Measurements from ENCODE around the gene SNRNP40. TPM values are rescaled to one million over a fixed set of nuclear protein-coding genes. Genes with fewer than 3 reads are reported as not detected.
"Not testable (repeated sequence)": the region's sequence is repeated elsewhere in the genome, so short reads cannot be mapped to it uniquely, and the experiment has no call there.

SNRNP40 gene
- polyA plus RNA-seq, 3 donors, result 66.8 to 76.8 (median 73.1) TPM

- no peak for DNase-seq (ENCODE audit: low read depth in 3 of 3, low spot score in 2 of 3)
Measured at GRCh38 chr1:31289021-31289420, 7.6 kb downstream of the SNRNP40 start.

GRCh38 chr1:31287791-31288190 is 8.8 kb downstream of the SNRNP40 start:
- not testable (repeated sequence) for DNase-seq (ENCODE audit: low read depth in 3 of 3, low spot score in 2 of 3)

DNA sequence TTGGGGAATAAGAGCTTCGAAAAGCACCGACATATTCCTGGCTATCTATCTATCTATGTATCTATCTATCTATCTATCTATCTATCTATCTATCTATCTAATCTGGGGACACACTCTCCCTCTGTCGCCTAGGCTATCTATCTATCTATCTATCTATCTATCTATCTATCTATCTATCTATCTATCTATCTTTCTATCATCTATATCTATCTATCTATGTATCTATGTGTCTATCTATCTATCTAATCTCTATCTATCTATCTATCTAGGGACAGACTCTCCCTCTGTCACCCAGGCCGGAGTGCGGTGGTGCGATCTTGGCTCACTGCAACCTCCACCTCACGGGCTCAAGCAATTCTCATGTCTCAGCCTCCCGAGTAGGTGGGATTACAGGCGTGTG is 14.2 kb downstream of the SNRNP40 start:
- DNase-seq (ENCODE audit: low read depth in 3 of 3, low spot score in 2 of 3), result not testable (repeated sequence)

GRCh38 chr1:31273619-31274018 is 23.0 kb downstream of the SNRNP40 start:
- DNase-seq (ENCODE audit: low read depth in 3 of 3, low spot score in 2 of 3), result no peak

DNA sequence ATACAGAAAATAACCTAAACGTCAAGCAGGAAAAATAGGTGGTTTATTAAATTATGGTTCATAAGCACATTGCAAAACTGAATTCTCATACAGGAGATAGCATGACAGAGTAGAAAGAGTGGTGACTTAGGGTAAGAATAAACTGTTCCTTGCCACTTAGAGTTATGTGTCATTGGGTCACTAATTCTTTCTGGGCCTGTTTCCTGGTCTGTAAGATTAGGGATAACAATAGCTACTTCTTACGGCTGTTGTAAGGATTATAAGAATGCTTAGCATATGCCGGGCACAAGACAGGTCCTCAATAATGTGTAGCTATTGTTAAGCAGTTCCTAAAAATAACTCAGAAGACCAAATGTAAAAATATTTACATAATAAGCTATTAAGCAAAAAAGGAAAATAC is 24.2 kb downstream of the SNRNP40 start:
- no peak for DNase-seq (ENCODE audit: low read depth in 3 of 3, low spot score in 2 of 3)

DNA sequence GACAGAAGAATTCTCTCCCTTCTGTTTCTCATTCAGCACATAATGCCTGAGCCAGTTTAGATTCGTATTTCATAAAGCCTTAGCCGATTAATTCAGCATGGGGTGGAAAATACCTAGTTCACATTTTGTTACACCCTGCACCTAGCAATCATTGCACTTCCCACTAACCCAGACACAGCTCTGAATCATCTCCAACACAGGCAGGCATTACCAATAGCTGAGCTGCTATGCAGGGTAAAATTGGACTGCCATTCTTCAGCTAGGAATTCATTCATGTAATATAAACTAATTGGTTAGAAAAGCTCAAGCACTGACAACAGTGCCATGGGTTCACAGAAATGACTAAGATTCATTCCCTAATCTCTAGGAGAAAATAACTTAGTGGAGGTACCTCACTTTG is 30.0 kb downstream of the SNRNP40 start:
- DNase-seq (ENCODE audit: low read depth in 3 of 3, low spot score in 2 of 3), result no peak

- no peak for DNase-seq (ENCODE audit: low read depth in 3 of 3, low spot score in 2 of 3)
Measured at GRCh38 chr1:31264790-31265386, 31.7 kb downstream of the SNRNP40 start.

GRCh38 chr1:31263408-31263807 is 33.2 kb downstream of the SNRNP40 start:
- DNase-seq (ENCODE audit: low read depth in 3 of 3, low spot score in 2 of 3), result no peak

DNA sequence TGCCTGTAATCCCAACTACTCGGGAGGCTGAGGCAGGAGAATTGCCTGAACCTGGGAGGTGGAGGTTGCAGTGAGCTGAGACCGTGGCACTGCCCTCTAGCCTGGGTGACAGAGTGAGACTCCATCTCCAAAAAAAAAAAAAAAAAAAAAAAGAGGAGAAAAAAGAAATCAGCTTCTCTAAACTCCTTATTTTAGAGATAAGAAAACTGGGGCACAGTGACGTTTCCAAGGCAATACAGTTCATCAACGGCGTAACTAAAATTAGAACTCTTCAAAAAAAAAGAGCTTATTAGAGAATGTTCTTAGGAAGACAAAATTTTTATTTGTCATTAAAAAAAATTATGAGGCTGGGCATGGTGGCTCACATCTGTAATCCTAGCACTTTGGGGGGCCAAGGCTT is 34.2 kb downstream of the SNRNP40 start:
- DNase-seq (ENCODE audit: low read depth in 3 of 3, low spot score in 2 of 3), result not testable (repeated sequence)

DNA sequence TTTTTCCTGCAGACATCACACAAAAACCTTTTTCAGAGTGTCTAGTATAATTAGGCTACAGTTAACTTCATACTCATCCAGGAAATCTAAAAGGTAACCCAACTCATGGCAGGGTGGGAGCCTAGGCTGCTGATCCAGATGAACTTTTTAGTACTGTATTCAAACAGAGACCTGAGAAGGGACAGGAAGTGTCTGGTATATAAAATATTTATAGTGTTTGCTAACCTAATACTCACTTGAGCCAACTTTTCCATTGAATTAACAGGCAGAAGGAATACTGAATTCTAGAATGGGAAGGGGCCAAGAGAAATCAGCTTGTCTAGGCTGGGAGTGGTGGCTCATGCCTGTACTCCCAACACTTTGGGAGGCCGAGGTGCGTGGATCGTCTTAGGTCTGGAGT is 34.7 kb downstream of the SNRNP40 start:
- no peak for DNase-seq (ENCODE audit: low read depth in 3 of 3, low spot score in 2 of 3)

GRCh38 chr1:31259746-31260145 is 36.8 kb downstream of the SNRNP40 start:
- DNase-seq (ENCODE audit: low read depth in 3 of 3, low spot score in 2 of 3), result no peak

GRCh38 chr1:31258581-31258980 is 38.0 kb downstream of the SNRNP40 start:
- DNase-seq (ENCODE audit: low read depth in 3 of 3, low spot score in 2 of 3), result no peak

DNA sequence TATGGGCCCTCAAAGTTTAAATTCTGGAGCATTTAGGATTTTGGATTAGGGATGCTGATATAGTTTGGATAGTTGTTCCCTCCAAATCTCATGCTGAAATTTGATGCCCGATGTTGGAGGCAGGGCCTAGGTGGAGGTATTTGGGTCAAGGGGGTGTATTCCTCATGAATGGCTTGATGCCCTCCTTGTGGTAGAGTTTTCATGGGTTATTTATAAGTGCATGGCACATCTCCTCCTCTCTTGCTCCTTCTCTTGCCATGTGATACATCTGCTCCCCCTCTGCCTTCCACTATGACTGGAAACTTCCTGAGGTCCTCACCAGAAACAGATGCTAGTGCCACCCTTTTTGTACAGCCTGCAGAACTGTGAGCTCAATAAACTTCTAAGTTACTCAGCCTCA is 39.4 kb downstream of the SNRNP40 start:
- DNase-seq (ENCODE audit: low read depth in 3 of 3, low spot score in 2 of 3), result no peak

DNA sequence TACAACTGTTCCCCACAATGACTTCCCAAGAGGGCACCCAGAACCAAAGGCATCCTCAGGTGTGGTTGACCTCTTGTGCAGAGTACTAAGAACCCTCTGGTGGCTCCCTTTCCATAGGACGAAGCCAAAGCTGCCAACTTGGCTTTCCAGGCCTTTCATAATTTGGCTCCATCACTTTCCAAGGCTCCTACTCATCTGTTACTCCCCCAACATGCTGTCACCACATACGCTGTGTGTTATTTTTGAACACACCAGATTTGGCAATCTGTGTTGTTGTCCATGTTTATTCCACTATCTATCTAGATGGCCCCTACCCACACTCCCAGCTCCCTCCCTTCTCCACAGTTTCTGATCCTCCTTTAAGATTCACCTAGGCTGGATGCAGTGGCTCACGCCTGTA is 46.7 kb downstream of the SNRNP40 start:
- no peak for DNase-seq (ENCODE audit: low read depth in 3 of 3, low spot score in 2 of 3)

DNA sequence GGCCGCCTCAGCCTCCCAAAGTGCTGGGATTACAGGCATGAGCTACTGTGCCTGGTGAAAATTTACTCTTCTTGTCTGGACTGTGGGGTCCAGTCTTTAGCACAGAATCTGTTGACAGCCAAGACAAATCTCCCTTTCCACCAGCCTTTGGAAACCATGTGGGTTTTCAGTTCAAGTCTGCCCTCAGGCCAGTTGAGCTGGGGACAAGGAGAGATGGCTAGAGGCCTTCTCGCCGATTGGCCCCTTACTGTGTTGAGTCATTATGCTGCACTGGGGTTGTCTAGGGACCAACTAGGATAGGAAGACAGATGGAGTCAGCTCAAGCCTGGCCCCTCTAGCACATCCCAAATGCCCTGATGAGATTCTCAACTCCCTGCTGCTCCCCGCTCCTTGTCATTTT is 48.3 kb downstream of the SNRNP40 start:
- DNase-seq (ENCODE audit: low read depth in 3 of 3, low spot score in 2 of 3), result no peak

DNA sequence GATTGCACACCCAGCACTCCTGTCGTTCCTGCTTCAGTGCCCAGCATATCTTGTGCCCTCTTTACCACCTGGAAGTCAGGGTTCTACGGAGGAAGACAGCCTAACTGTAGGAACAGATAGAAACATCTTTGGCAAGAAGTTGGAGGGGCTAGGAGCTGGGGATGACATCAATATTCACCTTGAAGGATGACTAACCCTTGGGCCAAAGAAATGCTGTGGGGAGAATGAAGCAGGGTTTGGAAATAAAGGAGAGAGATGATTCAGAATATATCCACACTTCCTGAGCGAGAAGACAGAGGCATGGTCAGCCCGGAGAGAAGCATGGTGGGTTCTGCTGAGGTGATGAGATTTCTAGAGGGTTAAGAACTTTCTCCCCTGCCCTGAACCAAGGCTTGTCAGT is 52.3 kb downstream of the SNRNP40 start:
- no peak for DNase-seq (ENCODE audit: low read depth in 3 of 3, low spot score in 2 of 3)

GRCh38 chr1:31243501-31244286 is 52.9 kb downstream of the SNRNP40 start:
- DNase-seq (ENCODE audit: low read depth in 3 of 3, low spot score in 2 of 3), result no peak

- DNase-seq (ENCODE audit: low read depth in 3 of 3, low spot score in 2 of 3), result no peak
Measured at GRCh38 chr1:31241321-31241720, 55.3 kb downstream of the SNRNP40 start.

DNA sequence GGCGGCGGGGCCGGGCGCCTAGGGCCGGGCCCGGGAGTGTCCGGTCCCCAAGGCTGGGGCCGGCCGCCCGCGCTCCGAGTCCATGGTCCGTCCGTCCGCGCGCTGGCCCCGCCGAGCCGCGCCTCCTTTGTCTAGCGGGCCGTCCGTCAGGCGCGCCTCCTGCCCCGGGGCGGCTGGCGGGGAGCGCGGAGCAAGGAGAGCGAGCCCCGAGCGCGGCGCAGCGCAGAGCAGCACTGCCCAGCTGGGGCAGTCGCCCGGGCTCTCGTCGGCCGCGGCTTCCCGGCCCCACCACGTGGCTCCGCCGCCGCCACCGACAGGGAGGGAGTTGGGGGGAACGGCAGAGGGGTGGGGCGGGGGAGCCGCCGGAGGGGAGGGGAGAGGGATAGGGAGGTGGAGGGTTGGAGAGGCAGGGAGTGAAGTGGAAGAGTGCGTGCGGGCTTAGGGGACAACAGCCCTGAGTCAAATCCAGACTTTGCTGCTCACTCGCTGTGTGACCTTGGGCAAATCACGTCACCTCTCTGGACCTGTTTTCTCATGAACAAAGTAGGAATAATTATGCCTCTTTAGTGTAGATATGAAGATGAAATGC is 56.8 kb downstream of the SNRNP40 start, which contains the start of gene NKAIN1:
Gene NKAIN1, minus strand, starts transcription at position 235 of the 589 bp plus-strand sequence. CDS start 340 bp downstream, outside the sequence.
- no peak for DNase-seq (ENCODE audit: low read depth in 3 of 3, low spot score in 2 of 3)

DNA sequence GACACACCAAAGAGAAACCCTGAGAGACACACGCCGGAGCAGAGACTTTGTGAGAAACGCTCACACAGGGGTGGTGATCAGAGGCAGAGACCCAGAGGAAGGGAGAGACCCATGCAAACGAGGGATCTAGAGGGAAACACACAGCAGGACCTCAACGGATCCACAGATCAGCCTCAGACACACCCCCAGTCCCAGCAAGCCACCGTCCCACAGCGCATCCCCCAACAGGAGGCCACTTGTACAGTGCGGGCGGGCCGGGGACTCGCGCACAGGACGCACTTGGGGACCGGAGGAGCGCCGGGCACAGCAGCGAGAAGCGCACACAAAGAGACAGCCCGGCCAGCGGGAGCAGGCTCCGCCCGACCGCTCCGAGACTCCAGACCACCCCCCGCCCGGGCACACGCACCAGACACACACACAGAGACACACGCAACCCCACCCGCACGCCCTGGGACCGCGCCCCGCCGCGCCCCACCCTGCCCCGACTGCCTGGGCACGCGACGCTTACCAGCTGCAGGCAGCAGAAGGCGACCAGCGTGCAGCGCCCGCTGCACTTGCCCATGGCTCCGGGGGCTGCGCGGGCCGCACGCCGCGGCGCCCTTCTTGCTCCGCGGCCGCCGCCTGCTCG is 57.5 kb downstream of the SNRNP40 start:
- DNase-seq (ENCODE audit: low read depth in 3 of 3, low spot score in 2 of 3), result no peak

DNA sequence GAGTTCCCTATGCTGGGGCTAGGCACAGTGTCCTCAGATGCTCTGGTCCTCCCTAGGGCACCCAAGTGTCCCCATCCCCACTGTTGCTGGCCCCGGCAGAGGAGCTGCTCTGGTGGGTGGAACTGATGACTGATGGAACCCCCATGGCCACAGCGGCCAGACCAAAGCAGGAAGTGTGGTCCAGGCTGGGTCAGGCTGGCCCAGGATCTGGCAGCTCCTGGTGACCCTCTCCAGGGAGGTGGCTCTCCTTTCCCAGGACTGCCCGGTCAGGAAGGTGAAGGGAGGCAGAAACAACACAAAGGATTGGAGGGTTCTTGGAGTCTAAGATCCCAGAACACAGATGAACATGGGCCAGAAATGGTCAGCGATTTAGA is 58.0 kb downstream of the SNRNP40 start:
- DNase-seq (ENCODE audit: low read depth in 3 of 3, low spot score in 2 of 3), result no peak

DNA sequence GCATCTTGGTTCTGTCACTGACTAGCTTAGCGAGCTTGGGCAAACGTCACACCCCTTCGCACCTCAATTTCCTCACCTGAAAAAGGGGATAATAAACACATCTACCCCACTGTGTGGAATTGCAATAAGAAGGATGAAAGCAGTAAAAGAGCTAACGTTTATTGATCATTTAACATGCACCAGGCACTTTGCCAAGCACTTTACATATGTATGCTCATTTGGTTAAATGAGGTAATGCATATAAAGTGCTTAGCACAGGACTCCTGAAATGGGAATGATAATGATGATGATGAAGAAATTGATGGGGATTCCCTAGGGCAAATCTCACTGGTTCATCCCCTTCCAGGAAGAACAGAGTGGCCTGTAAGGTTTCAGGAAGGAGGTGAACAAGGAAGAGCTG is 61.7 kb downstream of the SNRNP40 start:
- no peak for DNase-seq (ENCODE audit: low read depth in 3 of 3, low spot score in 2 of 3)

All from right renal cortex interstitium (tissue), 3 donors.